Suprapubic skin (tissue), 4 donors: ENCODE measurements around the gene RAB40B. TPM values are rescaled to one million over a fixed set of nuclear protein-coding genes. Genes with fewer than 3 reads are reported as not detected.

Experiments
- DNase-seq, 2 donors: peaks; one replicate each; pipeline ENCODE4 v3.0.0-alpha.2; 2019; ENCODE audit warnings: low spot score in 2 of 2
- H3K27ac ChIP-seq: fragments of 200-600 bp; sonication (generic); one replicate; pipeline ENCODE4 v1.5.1; 2019
- H3K27me3 ChIP-seq: fragments of 200-600 bp; sonication (generic); one replicate; pipeline ENCODE4 v1.5.1; 2019
- H3K36me3 ChIP-seq: fragments of 200-600 bp; sonication (generic); one replicate; pipeline ENCODE4 v1.5.1; 2019
- H3K4me1 ChIP-seq: fragments of 200-600 bp; sonication (generic); one replicate; pipeline ENCODE4 v1.5.1; 2019
- H3K4me3 ChIP-seq: fragments of 200-600 bp; sonication (generic); one replicate; pipeline ENCODE4 v1.5.1; 2019; ENCODE audit warnings: mild to moderate bottlenecking
- H3K9me3 ChIP-seq: fragments of 200-600 bp; sonication (generic); one replicate; pipeline ENCODE4 v1.5.1; 2019
- EP300 ChIP-seq: sonication (generic); formaldehyde crosslinking; IDR thresholded peaks from one replicate; pipeline ENCODE4 v1.6.1; 2017; ENCODE audit warnings: antibody characterized with exemption
- POLR2A ChIP-seq, 2 donors: fragments of 450-650 bp; IDR thresholded peaks; one replicate each; pipeline ENCODE4 v1.6.1; 2017; ENCODE audit warnings: antibody characterized with exemption in 2 of 2, mild to moderate bottlenecking in 2 of 2, moderate library complexity in 2 of 2
- POLR2AphosphoS5 ChIP-seq, 3 donors: sonication (generic); formaldehyde crosslinking; IDR thresholded peaks; one replicate each; pipeline ENCODE4 v1.6.1; 2017; ENCODE audit warnings: antibody characterized with exemption in 3 of 3
- WGBS: methylation state at CpG from one replicate; pipeline ENCODE4 v1.1.5; 2018; 5-methylcytosine and 5-hydroxymethylcytosine counted together
- total RNA-seq, 4 donors: library from RNA; depleted of rRNA; stranded (reverse); fragments of >200 nt; gene quantifications; one replicate each; pipeline ENCODE4 v1.1.0, GENCODE V29; 2016
- TF ChIP-seq, protein P1 (sequence below), 2 donors: fragments of 200-600 bp in 1 of 2; fragments of 450-650 bp in 1 of 2; sonication (generic) in 1 of 2; IDR thresholded peaks; one replicate each; pipeline ENCODE4 v1.5.1; 2016 to 2019; ENCODE audit warnings: antibody characterized with exemption in 2 of 2, mild to moderate bottlenecking in 1 of 2, moderate library complexity in 1 of 2

RAB40B gene
- total RNA-seq, 4 donors from 2014 or later: 15.9 to 24.3 (median 21.6) TPM

DNA sequence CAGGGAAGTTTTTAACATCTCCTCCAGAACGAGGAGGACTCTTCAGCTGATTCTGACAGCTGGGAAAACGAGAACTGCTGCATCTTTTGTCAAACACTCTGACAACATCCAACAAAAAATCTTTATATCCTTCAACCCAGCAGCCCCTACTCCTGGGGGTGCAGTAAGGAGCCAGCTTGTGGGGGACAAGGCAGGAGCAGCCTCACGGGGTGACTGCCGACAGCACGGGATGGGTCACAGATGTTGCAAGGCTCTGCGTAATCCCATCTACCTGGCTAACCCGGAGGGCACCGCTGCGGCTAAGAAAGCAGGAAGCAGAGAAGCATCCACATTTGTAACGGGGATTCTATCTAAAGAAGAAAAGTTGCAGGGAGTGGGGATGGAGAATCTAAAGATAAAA is 78.9 kb downstream of the RAB40B start:
- no peaks in the 10 kb centered on the region for H3K9me3 ChIP-seq
- no peak overlapping the region for H3K4me3 ChIP-seq
- 92% methylated on average over 9 of the region's 10 CpGs for WGBS
- H3K4me1 ChIP-seq: no peaks in the 10 kb centered on the region
- peaks cover 95% of the 10 kb centered on the region for H3K36me3 ChIP-seq
- no peaks in the 10 kb centered on the region for H3K27me3 ChIP-seq
- no peak for DNase-seq
- H3K27ac ChIP-seq: no peak overlapping the region
- TF ChIP-seq EP300 (no peak), POLR2A (IDR thresholded peaks at IDR 0.05) (no peak), POLR2AphosphoS5 (IDR thresholded peaks at IDR 0.05) (no peak)
- TF ChIP-seq, protein P1, sequence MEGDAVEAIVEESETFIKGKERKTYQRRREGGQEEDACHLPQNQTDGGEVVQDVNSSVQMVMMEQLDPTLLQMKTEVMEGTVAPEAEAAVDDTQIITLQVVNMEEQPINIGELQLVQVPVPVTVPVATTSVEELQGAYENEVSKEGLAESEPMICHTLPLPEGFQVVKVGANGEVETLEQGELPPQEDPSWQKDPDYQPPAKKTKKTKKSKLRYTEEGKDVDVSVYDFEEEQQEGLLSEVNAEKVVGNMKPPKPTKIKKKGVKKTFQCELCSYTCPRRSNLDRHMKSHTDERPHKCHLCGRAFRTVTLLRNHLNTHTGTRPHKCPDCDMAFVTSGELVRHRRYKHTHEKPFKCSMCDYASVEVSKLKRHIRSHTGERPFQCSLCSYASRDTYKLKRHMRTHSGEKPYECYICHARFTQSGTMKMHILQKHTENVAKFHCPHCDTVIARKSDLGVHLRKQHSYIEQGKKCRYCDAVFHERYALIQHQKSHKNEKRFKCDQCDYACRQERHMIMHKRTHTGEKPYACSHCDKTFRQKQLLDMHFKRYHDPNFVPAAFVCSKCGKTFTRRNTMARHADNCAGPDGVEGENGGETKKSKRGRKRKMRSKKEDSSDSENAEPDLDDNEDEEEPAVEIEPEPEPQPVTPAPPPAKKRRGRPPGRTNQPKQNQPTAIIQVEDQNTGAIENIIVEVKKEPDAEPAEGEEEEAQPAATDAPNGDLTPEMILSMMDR (IDR thresholded peaks at IDR 0.05): no peak

DNA sequence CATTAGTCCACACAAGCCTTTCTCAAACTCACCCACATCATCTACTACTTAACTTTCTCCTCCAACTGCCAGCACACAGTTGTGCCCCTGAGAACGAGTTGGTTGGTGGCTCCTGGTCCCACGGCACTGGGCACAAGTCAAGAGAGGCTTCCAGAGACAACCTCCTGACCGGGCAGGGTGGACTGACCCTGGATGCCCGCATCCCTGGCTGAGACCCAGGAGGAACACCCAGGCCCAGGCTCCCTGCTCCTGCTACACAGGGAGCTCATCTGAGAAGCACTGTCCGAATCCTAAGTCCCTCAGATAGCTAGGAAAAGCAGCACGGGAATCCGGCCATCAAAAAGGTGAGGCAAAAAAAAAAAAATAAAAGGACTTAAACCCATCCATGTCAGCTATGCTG is 79.3 kb downstream of the RAB40B start:
- no peaks in the 10 kb centered on the region for H3K9me3 ChIP-seq
- DNase-seq: no peak
- no peak overlapping the region for H3K4me3 ChIP-seq
- H3K4me1 ChIP-seq: no peaks in the 10 kb centered on the region
- peaks cover 95% of the 10 kb centered on the region for H3K36me3 ChIP-seq
- TF ChIP-seq POLR2A (IDR thresholded peaks at IDR 0.05) (no peak), EP300 (no peak), POLR2AphosphoS5 (IDR thresholded peaks at IDR 0.05) (no peak)
- TF ChIP-seq, protein P1 (IDR thresholded peaks at IDR 0.05): no peak
- 89% methylated on average over 7 of the region's 7 CpGs for WGBS
- no peak overlapping the region for H3K27ac ChIP-seq
- no peaks in the 10 kb centered on the region for H3K27me3 ChIP-seq

DNA sequence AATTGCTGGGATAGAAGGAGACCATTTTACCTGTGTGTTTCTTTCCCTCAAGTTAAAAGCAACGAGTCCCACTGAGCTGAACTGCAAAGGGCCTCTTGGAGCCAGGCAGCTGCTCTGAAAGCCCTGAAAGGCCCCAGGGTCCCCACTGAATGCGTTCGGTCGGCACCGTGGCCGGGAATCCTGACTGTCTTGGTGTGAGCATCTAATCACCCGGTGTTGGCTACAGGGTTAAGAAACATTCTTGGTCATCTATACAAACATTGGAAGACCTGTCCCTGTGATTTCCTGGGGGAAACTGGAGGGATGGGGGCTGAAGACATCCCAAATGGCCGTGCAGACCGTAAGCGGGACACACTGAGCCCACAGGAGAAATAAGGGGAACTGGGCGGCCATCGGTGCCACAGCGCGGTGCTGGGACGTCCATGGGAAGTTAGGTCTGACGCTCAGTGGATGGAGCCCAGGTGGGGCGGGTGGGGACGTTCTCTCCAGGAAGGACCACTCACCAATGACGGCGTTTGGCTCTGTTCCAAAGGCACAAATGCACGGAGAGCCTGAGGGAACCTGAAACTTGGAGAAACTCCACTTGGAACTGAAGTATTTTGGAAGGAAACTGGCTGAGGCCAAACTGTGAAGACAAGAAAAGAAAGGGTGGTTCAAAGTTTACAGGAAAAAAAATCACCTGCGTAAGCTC is 82.3 kb downstream of the RAB40B start:
- H3K27ac ChIP-seq: no peak overlapping the region
- H3K36me3 ChIP-seq: peaks cover 76% of the 10 kb centered on the region
- H3K4me1 ChIP-seq: peaks cover 5% of the 10 kb centered on the region
- DNase-seq: no peak
- WGBS: 81% methylated on average over 17 of the region's 22 CpGs
- TF ChIP-seq POLR2A (IDR thresholded peaks at IDR 0.05) (no peak), EP300 (no peak), POLR2AphosphoS5 (IDR thresholded peaks at IDR 0.05) (no peak)
- TF ChIP-seq, protein P1 (IDR thresholded peaks at IDR 0.05): no peak
- H3K4me3 ChIP-seq: no peak overlapping the region
- H3K9me3 ChIP-seq: no peaks in the 10 kb centered on the region
- H3K27me3 ChIP-seq: no peaks in the 10 kb centered on the region

DNA sequence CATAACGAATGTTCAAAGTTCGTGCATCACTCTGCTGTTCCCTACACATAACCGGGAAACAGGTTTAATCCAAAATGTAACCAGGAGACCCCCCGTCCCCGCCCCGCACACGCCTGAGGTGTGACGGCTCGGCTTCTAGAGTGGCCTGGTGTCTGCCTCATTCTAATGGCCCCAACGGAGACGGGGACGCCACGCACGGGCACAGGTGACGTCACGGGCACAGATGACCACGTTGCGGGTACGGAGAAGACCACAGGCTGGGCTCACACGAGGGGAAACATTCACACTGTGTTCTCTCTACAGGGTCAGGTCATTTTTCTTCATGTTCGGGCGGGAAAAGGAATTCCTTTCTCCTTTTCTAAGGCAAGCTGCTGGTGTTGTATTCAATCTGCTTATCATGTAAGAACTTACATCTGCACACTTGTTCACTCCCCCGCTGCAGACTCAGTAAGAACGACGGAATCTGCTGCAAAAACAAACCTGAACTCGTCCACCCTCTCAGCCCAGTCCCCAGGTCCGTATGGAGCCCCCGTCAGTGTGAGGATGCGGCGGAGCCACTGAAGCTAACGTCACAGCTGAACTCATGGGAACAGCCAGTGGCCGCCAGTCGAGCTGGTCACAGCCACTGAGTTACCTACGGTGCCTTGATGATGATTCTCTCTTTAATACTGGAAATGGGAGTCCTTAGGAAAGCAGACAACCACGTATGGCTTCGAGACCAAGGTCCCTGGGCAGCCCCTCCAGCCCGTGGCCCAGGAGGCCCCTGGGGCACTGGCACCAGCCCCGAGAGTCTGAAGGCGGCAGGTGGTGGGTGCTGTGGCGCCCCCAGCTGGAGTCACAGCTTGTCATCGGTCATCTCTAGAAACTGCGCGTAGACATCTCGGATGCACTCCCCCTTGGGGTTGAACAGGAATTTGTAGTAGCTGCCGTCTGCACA is 83.1 kb downstream of the RAB40B start:
- H3K36me3 ChIP-seq: peaks cover 79% of the 10 kb centered on the region
- WGBS: 90% methylated on average over 45 of the region's 45 CpGs
- H3K4me1 ChIP-seq: peaks cover 5% of the 10 kb centered on the region
- H3K9me3 ChIP-seq: no peaks in the 10 kb centered on the region
- no peaks in the 10 kb centered on the region for H3K27me3 ChIP-seq
- no peak for DNase-seq
- no peak overlapping the region for H3K27ac ChIP-seq
- no peak for TF ChIP-seq EP300
- TF ChIP-seq POLR2A (IDR thresholded peaks at IDR 0.05): no peak
- TF ChIP-seq POLR2AphosphoS5 (IDR thresholded peaks at IDR 0.05): no peak
- TF ChIP-seq, protein P1 (IDR thresholded peaks at IDR 0.05): no peak
- no peak overlapping the region for H3K4me3 ChIP-seq

DNA sequence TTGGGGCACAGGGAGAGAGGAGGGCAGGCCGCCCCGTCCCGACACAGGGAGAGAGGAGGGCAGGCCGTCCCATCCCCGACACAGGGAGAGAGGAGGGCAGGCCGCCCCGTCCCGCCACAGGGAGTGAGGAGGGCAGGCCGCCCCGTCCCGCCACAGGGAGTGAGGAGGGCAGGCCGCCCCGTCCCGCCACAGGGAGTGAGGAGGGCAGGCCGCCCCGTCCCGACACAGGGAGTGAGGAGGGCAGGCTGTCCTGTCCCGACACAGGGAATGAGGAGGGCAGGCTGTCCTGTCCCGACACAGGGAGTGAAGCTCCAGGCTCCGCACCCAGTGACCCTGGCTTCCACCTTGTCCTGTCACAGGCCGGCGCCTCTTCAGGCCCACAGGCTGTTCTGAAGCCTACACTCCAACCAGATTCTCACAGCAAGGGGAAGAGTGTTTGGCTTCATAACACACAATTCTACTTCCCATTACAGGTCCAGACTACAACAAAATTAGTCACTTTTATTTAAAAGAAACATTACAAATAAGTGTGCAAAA is 84.3 kb downstream of the RAB40B start:
- H3K4me1 ChIP-seq: peaks cover 5% of the 10 kb centered on the region
- H3K4me3 ChIP-seq: no peak overlapping the region
- no CpG with 5 or more reads among the region's 22 CpGs for WGBS
- no peaks in the 10 kb centered on the region for H3K27me3 ChIP-seq
- H3K36me3 ChIP-seq: peaks cover 77% of the 10 kb centered on the region
- no peak overlapping the region for H3K27ac ChIP-seq
- no peak for DNase-seq
- TF ChIP-seq, protein P1 (IDR thresholded peaks at IDR 0.05): no peak
- TF ChIP-seq EP300 (no peak), POLR2AphosphoS5 (IDR thresholded peaks at IDR 0.05) (no peak)
- H3K9me3 ChIP-seq: no peaks in the 10 kb centered on the region
